Natural killer cell treated with Interleukin-12 subunit alpha and Interleukin-12 subunit beta and Interleukin-15 and Interleukin-18, amount 100 ng/mL, for 72 hours (primary cell): ENCODE results near the gene FAM124A. TPM values are rescaled to one million over a fixed set of nuclear protein-coding genes. Genes with fewer than 3 reads are reported as not detected.

Experiments
- ATAC-seq, 2 donors: fragments of 150-1000 bp; cut with Tn5 transposase in 1 of 2; sonication (Bioruptor Pico), chemical (Tn5 transposase) in 1 of 2; 2 replicates each; pipeline ENCODE4 v1.10.0; 2021
- DNase-seq: peaks from one replicate; pipeline ENCODE4 v3.0.0; 2022; ENCODE audit warnings: low spot score
- H3K27ac Mint-ChIP-seq, 2 donors: 1 replicate in 1 of 2; 2 replicates in 1 of 2; pipeline ENCODE4 v1.8.0; 2022; ENCODE audit warnings: mixed read lengths in 2 of 2, mild to moderate bottlenecking in 1 of 2, moderate library complexity in 1 of 2
- H3K27me3 Mint-ChIP-seq, 2 donors: 1 replicate in 1 of 2; 2 replicates in 1 of 2; pipeline ENCODE4 v1.8.0; 2022; ENCODE audit warnings: mixed read lengths in 2 of 2
- H3K36me3 Mint-ChIP-seq: one replicate; pipeline ENCODE4 v1.8.0; 2022; ENCODE audit warnings: mixed read lengths
- H3K4me1 Mint-ChIP-seq, 2 donors: 1 replicate in 1 of 2; 2 replicates in 1 of 2; pipeline ENCODE4 v1.8.0; 2022; ENCODE audit warnings: low read depth in 2 of 2, mixed read lengths in 2 of 2, mild to moderate bottlenecking in 1 of 2
- H3K4me3 Mint-ChIP-seq: one replicate; pipeline ENCODE4 v1.8.0; 2022; ENCODE audit warnings: mixed read lengths
- H3K9me3 Mint-ChIP-seq: 2 replicates; pipeline ENCODE4 v1.8.0; 2022; ENCODE audit warnings: mixed read lengths
- total RNA-seq, 2 donors: library from RNA; stranded (reverse); gene quantifications; one replicate each; pipeline ENCODE4 v1.2.3, GENCODE V29; 2022

FAM124A gene
- total RNA-seq, 2 donors from 2014 or later: not detected

DNA sequence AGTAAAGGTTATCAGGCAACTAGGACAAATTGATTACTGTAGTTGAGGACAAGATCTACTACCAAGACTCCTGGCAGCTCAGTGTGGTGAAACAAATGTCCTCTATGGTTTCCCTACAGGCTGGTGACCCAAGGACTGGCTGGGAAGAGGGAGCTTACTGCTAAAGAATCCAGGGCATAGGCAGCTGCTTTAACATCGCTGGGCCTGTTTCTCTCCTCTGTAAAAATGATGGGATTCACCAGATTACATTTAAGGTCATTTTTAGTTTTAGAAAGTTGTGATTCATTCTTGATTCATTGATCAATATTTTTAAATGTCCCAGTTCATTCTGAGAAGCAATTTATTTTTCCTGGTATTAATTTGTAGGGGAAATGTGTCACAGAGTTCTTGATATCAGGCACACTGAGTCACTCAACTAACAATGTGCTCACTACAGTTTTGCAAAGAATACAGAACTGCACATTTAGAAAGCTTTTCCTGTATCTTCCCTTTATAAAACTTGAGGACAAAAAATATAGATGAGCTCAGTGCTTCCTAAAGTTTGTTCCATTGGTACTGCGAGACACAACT lies 19.6 kb upstream of the FAM124A start:
- no peak for ATAC-seq
- H3K4me3 Mint-ChIP-seq: no peak overlapping the region
- no peaks in the 10 kb centered on the region for H3K36me3 Mint-ChIP-seq

DNA sequence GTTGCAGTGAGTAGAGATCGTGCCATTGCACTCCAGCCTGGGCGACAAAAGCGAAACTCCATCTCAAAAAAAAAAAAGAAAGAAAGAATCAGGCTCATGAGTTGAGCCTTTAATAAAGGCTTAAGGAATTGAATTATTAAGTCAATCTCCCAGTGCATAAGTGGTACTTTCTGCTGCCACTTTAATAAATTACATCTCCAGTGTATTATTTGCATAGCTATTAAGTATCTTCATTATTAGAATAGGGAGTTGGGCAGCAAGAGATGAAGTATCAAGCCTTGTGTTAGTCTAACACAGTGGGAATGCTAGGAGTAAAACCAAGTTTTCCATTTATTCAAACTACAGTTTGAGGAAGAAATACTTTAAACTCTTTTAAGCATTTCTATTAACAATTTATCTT lies 15.6 kb upstream of the FAM124A start:
- no peaks in the 10 kb centered on the region for H3K36me3 Mint-ChIP-seq
- DNase-seq: no peak
- H3K27me3 Mint-ChIP-seq: peaks cover 30 to 62% of the 10 kb centered on the region in 2 donors
- H3K27ac Mint-ChIP-seq: no peak overlapping the region
- H3K9me3 Mint-ChIP-seq: no peaks in the 10 kb centered on the region
- no peaks in the 10 kb centered on the region for H3K4me1 Mint-ChIP-seq
- no peak overlapping the region for H3K4me3 Mint-ChIP-seq
- no peak for ATAC-seq

More for the DNA sequence above, 19.6 kb upstream of the FAM124A start:
- Mint-ChIP-seq H3K9me3 (peaks cover 4% of the 10 kb centered on the region), H3K27me3 (peaks cover 16 to 36% of the 10 kb centered on the region in 2 donors), H3K4me1 (no peaks in the 10 kb centered on the region), H3K27ac (no peak overlapping the region)
- DNase-seq: no peak

- DNase-seq (no peak), ATAC-seq (no peak)
- Mint-ChIP-seq H3K27me3 (peaks cover 37 to 61% of the 10 kb centered on the region in 2 donors), H3K27ac (no peak overlapping the region), H3K4me3 (no peak overlapping the region), H3K4me1 (no peaks in the 10 kb centered on the region), H3K9me3 (no peaks in the 10 kb centered on the region), H3K36me3 (no peaks in the 10 kb centered on the region)
Measured at GRCh38 chr13:51207881-51208280, 14.3 kb upstream of the FAM124A start.

GRCh38 chr13:51208716-51209115 lies 13.5 kb upstream of the FAM124A start:
- peaks cover 32 to 57% of the 10 kb centered on the region in 2 donors for H3K27me3 Mint-ChIP-seq

GRCh38 chr13:51211910-51212309 lies 10.3 kb upstream of the FAM124A start:
- peaks cover 48 to 65% of the 10 kb centered on the region in 2 donors for H3K27me3 Mint-ChIP-seq
- no peaks in the 10 kb centered on the region for H3K9me3 Mint-ChIP-seq
- DNase-seq (no peak), ATAC-seq (no peak)
- H3K27ac Mint-ChIP-seq: no peak overlapping the region
- H3K4me3 Mint-ChIP-seq: no peak overlapping the region
- H3K36me3 Mint-ChIP-seq: no peaks in the 10 kb centered on the region
- H3K4me1 Mint-ChIP-seq: no peaks in the 10 kb centered on the region

More at GRCh38 chr13:51208716-51209115, 13.5 kb upstream of the FAM124A start:
- no peaks in the 10 kb centered on the region for H3K4me1 Mint-ChIP-seq
- H3K27ac Mint-ChIP-seq: no peak overlapping the region
- DNase-seq (no peak), ATAC-seq (no peak)
- H3K4me3 Mint-ChIP-seq: no peak overlapping the region
- no peaks in the 10 kb centered on the region for H3K36me3 Mint-ChIP-seq
- H3K9me3 Mint-ChIP-seq: no peaks in the 10 kb centered on the region

DNA sequence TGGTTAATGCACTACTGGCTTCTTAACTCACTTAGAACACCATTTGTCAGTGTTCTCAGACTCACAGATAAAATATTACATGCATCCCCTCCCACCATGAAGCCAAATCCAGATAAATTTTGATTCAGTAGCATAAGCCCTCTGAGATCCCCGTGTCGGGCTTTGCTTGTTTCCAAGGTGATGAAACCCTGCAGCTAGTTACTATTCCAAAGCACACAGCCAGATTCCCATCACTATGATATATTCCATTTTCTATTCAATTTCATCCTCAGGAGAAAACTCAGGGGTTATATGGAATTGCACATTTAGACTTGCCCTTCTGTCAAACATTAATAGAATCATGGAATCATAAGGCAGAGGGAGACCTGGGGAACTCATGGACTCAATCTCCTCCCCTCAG lies 9.4 kb upstream of the FAM124A start:
- Mint-ChIP-seq H3K27ac (no peak overlapping the region), H3K4me3 (no peak overlapping the region), H3K4me1 (no peaks in the 10 kb centered on the region), H3K27me3 (peaks cover 52 to 72% of the 10 kb centered on the region in 2 donors), H3K9me3 (no peaks in the 10 kb centered on the region), H3K36me3 (no peaks in the 10 kb centered on the region)
- no peak for ATAC-seq
- no peak for DNase-seq

DNA sequence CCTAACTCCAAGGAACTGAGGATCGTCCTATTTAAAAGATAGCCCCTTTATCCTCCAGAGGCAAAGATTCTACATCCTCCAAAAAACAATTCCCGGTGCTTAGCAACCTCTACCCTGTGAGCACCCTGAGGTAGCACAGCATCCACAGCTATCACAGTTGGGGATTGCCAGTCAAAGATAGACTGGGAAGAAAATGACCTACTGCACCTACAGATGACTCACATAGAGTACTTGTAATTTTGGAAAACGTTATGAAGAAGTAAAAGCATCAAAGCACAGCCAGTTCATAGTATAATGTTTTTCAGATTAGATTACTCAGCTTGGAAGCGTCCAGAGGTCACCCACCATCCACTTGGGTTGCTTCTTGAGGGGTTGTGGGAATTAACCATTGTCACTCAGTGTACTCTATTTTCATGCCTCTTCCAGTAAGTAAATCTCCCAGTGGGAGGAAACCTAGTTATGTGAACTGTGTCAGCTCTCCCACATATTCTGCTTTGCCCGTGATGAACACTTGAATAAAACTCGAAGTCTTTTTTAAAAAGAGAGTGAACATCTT lies 8.9 kb upstream of the FAM124A start:
- Mint-ChIP-seq H3K4me3 (no peak overlapping the region), H3K36me3 (no peaks in the 10 kb centered on the region), H3K4me1 (no peaks in the 10 kb centered on the region), H3K27me3 (peaks cover 52 to 68% of the 10 kb centered on the region in 2 donors), H3K27ac (no peak overlapping the region), H3K9me3 (no peaks in the 10 kb centered on the region)
- DNase-seq (no peak), ATAC-seq (no peak)

- Mint-ChIP-seq H3K36me3 (no peaks in the 10 kb centered on the region), H3K9me3 (no peaks in the 10 kb centered on the region), H3K27me3 (peaks cover 41 to 67% of the 10 kb centered on the region in 2 donors), H3K4me3 (no peak overlapping the region), H3K27ac (no peak overlapping the region), H3K4me1 (no peaks in the 10 kb centered on the region)
- ATAC-seq: no peak
- no peak for DNase-seq
Measured at GRCh38 chr13:51218626-51219025, 3.6 kb upstream of the FAM124A start.

DNA sequence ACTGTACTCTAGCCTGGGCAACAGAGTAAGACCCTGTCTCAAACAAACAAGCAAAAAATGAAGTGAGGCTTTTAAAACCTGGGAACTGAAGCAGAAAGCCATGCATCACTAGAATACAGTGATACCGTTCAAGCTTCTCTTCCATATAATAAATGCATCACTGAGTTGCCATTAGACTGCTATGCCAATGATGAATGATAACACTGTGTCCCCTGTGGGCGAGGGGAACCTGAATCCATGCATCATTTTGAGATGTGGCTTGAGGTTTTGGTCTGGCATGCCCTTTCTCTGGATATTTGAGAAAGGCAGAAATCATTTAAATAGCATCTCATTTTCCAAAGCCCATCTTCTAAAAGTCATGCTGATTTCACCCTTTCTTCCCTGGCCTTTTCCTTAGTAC lies 1.5 kb upstream of the FAM124A start:
- Mint-ChIP-seq H3K4me3 (peak overlapping the region; percentile 46), H3K27me3 (peaks cover 36 to 66% of the 10 kb centered on the region in 2 donors), H3K9me3 (no peaks in the 10 kb centered on the region), H3K36me3 (no peaks in the 10 kb centered on the region), H3K4me1 (no peaks in the 10 kb centered on the region), H3K27ac (no peak overlapping the region)
- DNase-seq (no peak), ATAC-seq (no peak)

GRCh38 chr13:51221108-51221507 lies 1.1 kb upstream of the FAM124A start:
- no peaks in the 10 kb centered on the region for H3K9me3 Mint-ChIP-seq
- H3K27me3 Mint-ChIP-seq: peaks cover 35 to 69% of the 10 kb centered on the region in 2 donors
- DNase-seq: no peak
- no peak overlapping the region for H3K27ac Mint-ChIP-seq
- H3K36me3 Mint-ChIP-seq: no peaks in the 10 kb centered on the region
- peak overlapping the region; percentile 46 for H3K4me3 Mint-ChIP-seq
- no peaks in the 10 kb centered on the region for H3K4me1 Mint-ChIP-seq
- no peak for ATAC-seq

DNA sequence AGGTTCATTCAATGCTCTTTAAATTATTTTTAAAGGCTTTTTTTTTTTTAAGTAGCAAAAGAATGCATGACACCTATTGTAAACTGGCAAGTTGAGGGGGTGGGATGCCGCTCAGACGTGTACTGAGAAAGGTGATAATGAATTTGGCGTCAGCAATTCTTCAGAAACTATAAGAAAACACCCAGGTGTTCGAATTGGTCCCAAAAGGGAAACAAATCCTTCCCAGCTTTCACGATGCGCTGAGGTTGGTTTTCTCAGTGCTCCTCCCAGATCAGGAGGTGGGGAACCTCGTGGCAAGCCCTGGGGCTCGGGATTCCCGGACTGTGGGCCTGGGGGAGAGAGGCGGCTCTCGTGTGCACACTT lies 543 bp upstream of the FAM124A start:
- no peak for DNase-seq
- Mint-ChIP-seq H3K27me3 (peaks cover 36 to 69% of the 10 kb centered on the region in 2 donors), H3K9me3 (no peaks in the 10 kb centered on the region), H3K27ac (no peak overlapping the region), H3K4me1 (no peaks in the 10 kb centered on the region), H3K4me3 (peak overlapping the region; percentile 46), H3K36me3 (no peaks in the 10 kb centered on the region)
- ATAC-seq: no peak

- Mint-ChIP-seq H3K9me3 (no peaks in the 10 kb centered on the region), H3K4me3 (peak overlapping the region; percentile 62), H3K27me3 (peaks cover 39 to 63% of the 10 kb centered on the region in 2 donors), H3K4me1 (no peaks in the 10 kb centered on the region), H3K27ac (no peak overlapping the region), H3K36me3 (no peaks in the 10 kb centered on the region)
- ATAC-seq (peak in 1 of 2 donors; percentile 17), DNase-seq (no peak)
Measured at GRCh38 chr13:51222686-51223559, 725 bp downstream of the FAM124A start.

DNA sequence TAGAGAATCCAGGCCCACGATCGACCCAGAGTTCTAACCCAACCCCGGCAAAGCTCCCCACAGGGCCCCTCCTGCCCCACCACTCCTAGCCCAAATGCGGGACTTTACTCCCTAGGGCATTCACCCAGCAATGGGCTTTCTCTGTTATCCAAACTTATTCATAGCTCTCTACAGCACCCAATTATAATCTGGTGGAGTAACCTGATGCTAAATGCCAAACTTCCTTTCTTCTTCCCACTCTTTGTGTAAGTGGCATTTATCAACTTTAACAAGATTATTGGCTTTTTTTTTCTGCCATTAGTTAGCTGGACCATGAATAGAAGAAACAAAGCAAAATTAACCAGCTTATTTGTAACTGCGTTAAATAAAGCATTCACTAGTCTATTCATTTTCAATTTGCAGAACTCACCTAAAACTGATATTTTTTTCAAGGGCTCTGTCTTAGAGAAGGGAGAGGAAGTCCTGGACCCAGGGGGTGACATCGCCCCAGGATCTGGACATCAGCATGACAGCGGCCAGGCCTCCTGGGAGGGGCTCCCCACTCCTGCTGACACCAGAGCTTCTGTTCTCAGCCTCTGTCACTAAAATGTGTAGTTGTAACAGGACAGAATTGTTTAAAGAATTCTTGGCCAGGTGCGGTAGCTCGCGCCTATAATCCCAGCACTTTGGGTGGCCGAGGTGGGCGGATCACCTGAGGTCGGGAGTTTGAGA lies 1.5 kb downstream of the FAM124A start:
- Mint-ChIP-seq H3K27ac (no peak overlapping the region), H3K9me3 (no peaks in the 10 kb centered on the region), H3K27me3 (peaks cover 39 to 65% of the 10 kb centered on the region in 2 donors), H3K4me3 (peak overlapping the region; percentile 60), H3K4me1 (no peaks in the 10 kb centered on the region), H3K36me3 (no peaks in the 10 kb centered on the region)
- ATAC-seq: no peak
- no peak for DNase-seq

DNA sequence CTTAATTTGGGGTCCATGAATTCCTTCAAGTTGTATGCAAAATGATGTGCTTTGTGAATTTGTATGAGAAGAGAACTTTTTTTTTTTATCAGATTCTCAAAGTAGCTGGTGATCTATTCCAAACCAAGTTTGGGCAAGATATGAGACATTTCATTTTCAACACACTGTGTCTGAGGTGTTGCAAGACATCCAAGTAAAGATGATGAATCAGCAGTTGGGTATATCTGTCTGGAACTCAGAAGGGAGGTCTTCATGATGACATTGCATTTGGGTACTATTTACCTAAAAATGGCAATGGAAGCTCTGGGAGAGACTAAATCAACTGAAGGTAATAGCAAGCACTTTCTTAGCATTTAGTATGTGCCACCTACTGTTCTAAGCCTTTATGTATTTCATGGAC lies 2.8 kb downstream of the FAM124A start:
- H3K4me1 Mint-ChIP-seq: no peaks in the 10 kb centered on the region
- H3K27ac Mint-ChIP-seq: no peak overlapping the region
- ATAC-seq (no peak), DNase-seq (no peak)
- no peak overlapping the region for H3K4me3 Mint-ChIP-seq
- no peaks in the 10 kb centered on the region for H3K9me3 Mint-ChIP-seq
- H3K36me3 Mint-ChIP-seq: no peaks in the 10 kb centered on the region
- peaks cover 40 to 60% of the 10 kb centered on the region in 2 donors for H3K27me3 Mint-ChIP-seq
